Measurements from ENCODE around the gene LOXL3. TPM values are rescaled to one million over a fixed set of nuclear protein-coding genes. Genes with fewer than 3 reads are reported as not detected.

The LOXL3 gene
- total RNA-seq, 4 donors from 2014 or later, result 5.0 to 16.2 (median 13.5) TPM

DNA sequence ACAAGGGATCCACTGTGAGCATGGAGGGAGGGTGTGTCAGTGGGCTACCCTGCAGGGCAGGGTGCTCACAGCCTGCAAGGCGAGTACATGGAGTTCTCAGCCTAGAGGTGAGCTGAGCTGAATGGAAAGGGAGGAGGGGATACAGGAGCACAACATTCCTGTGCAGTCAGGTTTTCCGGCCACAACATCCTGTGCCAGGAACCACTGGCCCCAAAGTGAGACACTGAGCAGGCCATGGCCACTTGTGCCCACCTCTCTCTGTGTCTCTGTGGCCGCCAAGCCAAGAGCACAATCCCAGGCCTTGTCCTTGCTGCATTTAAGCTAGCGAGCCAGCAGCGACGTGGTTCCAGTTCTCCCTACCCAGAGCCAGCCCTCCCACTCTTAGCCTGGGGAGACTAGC is 6.8 kb upstream of the LOXL3 start:
- peaks cover 0 to 4% (median 0%) of the 10 kb centered on the region in 4 donors for H3K4me1 ChIP-seq
- no peak overlapping the region for H3K4me3 ChIP-seq
- H3K9me3 ChIP-seq, result no peaks in the 10 kb centered on the region
- H3K36me3 ChIP-seq, result peaks cover 0 to 15% (median 0%) of the 10 kb centered on the region in 3 donors
- DNase-seq (ENCODE audit: low spot score in 2 of 2), result no peak
- TF ChIP-seq EP300 (IDR thresholded peaks at IDR 0.05) (no peak), POLR2A (IDR thresholded peaks at IDR 0.05) (no peak)
- TF ChIP-seq, protein P1, sequence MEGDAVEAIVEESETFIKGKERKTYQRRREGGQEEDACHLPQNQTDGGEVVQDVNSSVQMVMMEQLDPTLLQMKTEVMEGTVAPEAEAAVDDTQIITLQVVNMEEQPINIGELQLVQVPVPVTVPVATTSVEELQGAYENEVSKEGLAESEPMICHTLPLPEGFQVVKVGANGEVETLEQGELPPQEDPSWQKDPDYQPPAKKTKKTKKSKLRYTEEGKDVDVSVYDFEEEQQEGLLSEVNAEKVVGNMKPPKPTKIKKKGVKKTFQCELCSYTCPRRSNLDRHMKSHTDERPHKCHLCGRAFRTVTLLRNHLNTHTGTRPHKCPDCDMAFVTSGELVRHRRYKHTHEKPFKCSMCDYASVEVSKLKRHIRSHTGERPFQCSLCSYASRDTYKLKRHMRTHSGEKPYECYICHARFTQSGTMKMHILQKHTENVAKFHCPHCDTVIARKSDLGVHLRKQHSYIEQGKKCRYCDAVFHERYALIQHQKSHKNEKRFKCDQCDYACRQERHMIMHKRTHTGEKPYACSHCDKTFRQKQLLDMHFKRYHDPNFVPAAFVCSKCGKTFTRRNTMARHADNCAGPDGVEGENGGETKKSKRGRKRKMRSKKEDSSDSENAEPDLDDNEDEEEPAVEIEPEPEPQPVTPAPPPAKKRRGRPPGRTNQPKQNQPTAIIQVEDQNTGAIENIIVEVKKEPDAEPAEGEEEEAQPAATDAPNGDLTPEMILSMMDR (IDR thresholded peaks at IDR 0.05), result no peak
- H3K27ac ChIP-seq, result peak overlapping the region in 2 of 4 donors; percentile 5 to 50
- WGBS, 2 donors, result 32 to 35% methylated on average over 6 of the region's 6 CpGs
- no peaks in the 10 kb centered on the region for H3K27me3 ChIP-seq

GRCh38 chr2:74559912-74560311 is 6.2 kb upstream of the LOXL3 start:
- Histone ChIP-seq H3K27ac (peak overlapping the region in 2 of 4 donors; percentile 5 to 50), H3K4me1 (peaks cover 0 to 10% (median 3%) of the 10 kb centered on the region in 4 donors), H3K9me3 (no peaks in the 10 kb centered on the region), H3K36me3 (peaks cover 0 to 15% (median 0%) of the 10 kb centered on the region in 3 donors), H3K27me3 (no peaks in the 10 kb centered on the region), H3K4me3 (no peak overlapping the region)
- no peak for DNase-seq (ENCODE audit: low spot score in 2 of 2)
- TF ChIP-seq, protein P1 (IDR thresholded peaks at IDR 0.05), result no peak
- TF ChIP-seq POLR2A (IDR thresholded peaks at IDR 0.05), result no peak
- TF ChIP-seq EP300 (IDR thresholded peaks at IDR 0.05), result no peak
- WGBS, 2 donors, result 31 to 43% methylated on average over 5 of the region's 5 CpGs

GRCh38 chr2:74558284-74559230 is 4.8 kb upstream of the LOXL3 start:
- TF ChIP-seq POLR2A (IDR thresholded peaks at IDR 0.05) (no peak), EP300 (IDR thresholded peaks at IDR 0.05) (no peak)
- TF ChIP-seq, protein P1 (IDR thresholded peaks at IDR 0.05), result no peak

GRCh38 chr2:74556831-74557370 is 3.2 kb upstream of the LOXL3 start:
- WGBS, 2 donors, result 92 to 94% methylated on average over 6 of the region's 6 CpGs
- no peak for DNase-seq (ENCODE audit: low spot score in 2 of 2)

More at GRCh38 chr2:74558284-74559230, 4.8 kb upstream of the LOXL3 start:
- no peaks in the 10 kb centered on the region for H3K27me3 ChIP-seq
- H3K4me3 ChIP-seq, result no peak overlapping the region
- peaks cover 0 to 15% (median 0%) of the 10 kb centered on the region in 3 donors for H3K36me3 ChIP-seq
- WGBS, 2 donors, result 63 to 65% methylated on average over 7 of the region's 7 CpGs
- peaks cover 0 to 17% (median 3%) of the 10 kb centered on the region in 4 donors for H3K4me1 ChIP-seq
- H3K9me3 ChIP-seq, result no peaks in the 10 kb centered on the region
- no peak overlapping the region for H3K27ac ChIP-seq
- DNase-seq (ENCODE audit: low spot score in 2 of 2), result no peak

More at GRCh38 chr2:74556831-74557370, 3.2 kb upstream of the LOXL3 start:
- no peaks in the 10 kb centered on the region for H3K27me3 ChIP-seq
- H3K9me3 ChIP-seq, result no peaks in the 10 kb centered on the region
- H3K4me3 ChIP-seq, result no peak overlapping the region
- H3K36me3 ChIP-seq, result peaks cover 0 to 15% (median 0%) of the 10 kb centered on the region in 3 donors
- no peak overlapping the region for H3K27ac ChIP-seq
- peaks cover 0 to 34% (median 10%) of the 10 kb centered on the region in 4 donors for H3K4me1 ChIP-seq
- TF ChIP-seq EP300 (IDR thresholded peaks at IDR 0.05) (no peak), POLR2A (IDR thresholded peaks at IDR 0.05) (no peak)
- TF ChIP-seq, protein P1 (IDR thresholded peaks at IDR 0.05), result no peak

Data from tibial nerve (tissue), 4 donors.